Measurements from ENCODE around the gene NLN. TPM values are rescaled to one million over a fixed set of nuclear protein-coding genes. Genes with fewer than 3 reads are reported as not detected.
"Not testable (repeated sequence)": the region's sequence is repeated elsewhere in the genome, so short reads cannot be mapped to it uniquely, and the experiment has no call there.

Gene NLN
- total and polyA plus RNA-seq, 2 donors (not counting 1 experiment from before 2014, with no cell fraction given): 1.7 to 6.8 TPM

GRCh38 chr5:65771266-65771665 lies 49.3 kb downstream of the NLN start:
- H3K27ac ChIP-seq (ENCODE audit: low read length in 2 of 2): no peak overlapping the region
- Mint-ChIP-seq H3K9me3 (ENCODE audit: insufficient read depth) (no peaks in the 10 kb centered on the region), H3K4me1 (no peaks in the 10 kb centered on the region), H3K27me3 (no peaks in the 10 kb centered on the region), H3K4me3 (no peak overlapping the region), H3K27ac (no peak overlapping the region)
- H4K20me1 ChIP-seq (ENCODE audit: control insufficient read depth, insufficient read depth, low read length, poor library complexity, severe bottlenecking): no peaks in the 10 kb centered on the region
- intact Hi-C loops (cut with micrococcal nuclease): no loop called here
- no peak overlapping the region for H3K9ac ChIP-seq (ENCODE audit: low read length)
- H3K79me2 ChIP-seq (ENCODE audit: control insufficient read depth, insufficient read depth, low read length): no peaks in the 10 kb centered on the region
- no peaks in the 10 kb centered on the region for H3K36me3 ChIP-seq (replicated peaks in 1 of 2; ENCODE audit: control extremely low read depth in 1 of 2, control insufficient read depth in 1 of 2, extremely low read depth in 1 of 2, insufficient read depth in 2 of 2, low read length in 1 of 2)
- H2AFZ ChIP-seq (ENCODE audit: insufficient read depth, low read depth, low read length, poor library complexity, severe bottlenecking): no peak overlapping the region
- H3K4me3 ChIP-seq (ENCODE audit: control extremely low read depth in 1 of 5, extremely low read depth in 1 of 5, insufficient read depth in 1 of 5, low read depth in 2 of 5, low read length in 4 of 5): no peak overlapping the region
- H3K27me3 ChIP-seq (replicated peaks in 1 of 4; ENCODE audit: control extremely low read depth in 1 of 4, control insufficient read depth in 3 of 4, insufficient read depth in 4 of 4, low read length in 3 of 4): no peaks in the 10 kb centered on the region
- ATAC-seq (ENCODE audit: low read depth) (no peak), DNase-seq (no peak)
- H3K4me1 ChIP-seq (ENCODE audit: control insufficient read depth in 2 of 2, insufficient read depth in 2 of 2, low read length in 2 of 2): no peaks in the 10 kb centered on the region
- no CpG with 5 or more reads among the region's 2 CpGs for WGBS (ENCODE audit: insufficient coverage)
- ChIA-PET CTCF (no interaction called here), POLR2A (no interaction called here)
- H3K9me3 ChIP-seq (ENCODE audit: control extremely low read depth in 1 of 3, control insufficient read depth in 2 of 3, insufficient read depth in 1 of 3, low read length in 2 of 3): peaks cover 0 to 7% (median 0%) of the 10 kb centered on the region in 3 donors
- H3K4me2 ChIP-seq (replicated peaks; ENCODE audit: low read depth, low read length, poor library complexity, severe bottlenecking): no peak overlapping the region
- no peak for TF ChIP-seq EZH2 (IDR thresholded peaks at IDR 0.05; ENCODE audit: borderline replicate concordance, insufficient read depth, low read depth, low read length, poor library complexity, severe bottlenecking)
- TF ChIP-seq CTCF (IDR thresholded peaks at IDR 0.05): no peak

GRCh38 chr5:65772963-65773362 lies 51.0 kb downstream of the NLN start:
- POLR2A ChIA-PET; CTCF ChIA-PET; H3K4me3 ChIP-seq (ENCODE audit: control extremely low read depth in 1 of 5, extremely low read depth in 1 of 5, insufficient read depth in 1 of 5, low read depth in 2 of 5, low read length in 4 of 5); H3K27me3 Mint-ChIP-seq; intact Hi-C loops (cut with micrococcal nuclease); H3K36me3 ChIP-seq (replicated peaks in 1 of 2; ENCODE audit: control extremely low read depth in 1 of 2, control insufficient read depth in 1 of 2, extremely low read depth in 1 of 2, insufficient read depth in 2 of 2, low read length in 1 of 2); H3K4me1 ChIP-seq (ENCODE audit: control insufficient read depth in 2 of 2, insufficient read depth in 2 of 2, low read length in 2 of 2); H3K4me1 Mint-ChIP-seq; H3K79me2 ChIP-seq (ENCODE audit: control insufficient read depth, insufficient read depth, low read length); DNase-seq; H3K27me3 ChIP-seq (replicated peaks in 1 of 4; ENCODE audit: control extremely low read depth in 1 of 4, control insufficient read depth in 3 of 4, insufficient read depth in 4 of 4, low read length in 3 of 4); H3K4me3 Mint-ChIP-seq; H4K20me1 ChIP-seq (ENCODE audit: control insufficient read depth, insufficient read depth, low read length, poor library complexity, severe bottlenecking); H3K9ac ChIP-seq (ENCODE audit: low read length); H3K9me3 Mint-ChIP-seq (ENCODE audit: insufficient read depth); H3K27ac ChIP-seq (ENCODE audit: low read length in 2 of 2); H3K4me2 ChIP-seq (replicated peaks; ENCODE audit: low read depth, low read length, poor library complexity, severe bottlenecking); H3K9me3 ChIP-seq (ENCODE audit: control extremely low read depth in 1 of 3, control insufficient read depth in 2 of 3, insufficient read depth in 1 of 3, low read length in 2 of 3); ATAC-seq (ENCODE audit: low read depth); H3K27ac Mint-ChIP-seq; H2AFZ ChIP-seq (ENCODE audit: insufficient read depth, low read depth, low read length, poor library complexity, severe bottlenecking): not testable (repeated sequence)
- 95% methylated on average over 2 of the region's 2 CpGs for WGBS (ENCODE audit: insufficient coverage)

Data from B cell (primary cell).